ENCODE results near the gene RASA1. TPM values are rescaled to one million over a fixed set of nuclear protein-coding genes. Genes with fewer than 3 reads are reported as not detected.

The RASA1 gene
- total RNA-seq, 1 experiment from 2014 or later = 29.0 TPM

GRCh38 chr5:87393331-87393730, 125.6 kb downstream of the RASA1 start:
- TF ChIP-seq SIN3A (IDR thresholded peaks at IDR 0.05; ENCODE audit: borderline replicate concordance, insufficient read depth, low read depth, low read length) (no peak), REST (IDR thresholded peaks at IDR 0.05; ENCODE audit: insufficient read depth in 1 of 2, low read depth in 2 of 2, low read length in 1 of 2) (no peak), POLR2AphosphoS5 (IDR thresholded peaks at IDR 0.05; ENCODE audit: low read depth, low read length) (no peak), TCF7L2 (IDR thresholded peaks at IDR 0.05; ENCODE audit: low read depth, low read length) (no peak), CTCF (IDR thresholded peaks at IDR 0.05) (no peak)
- ChIA-PET CTCF (interaction anchor here (0.6 kb wide), 1 partner anchor 407 kb away, joined by 3 read pairs; no protein-coding TSS in a partner anchor), POLR2A (no interaction called here)
- Histone ChIP-seq H3K27me3 (ENCODE audit: control insufficient read depth, insufficient read depth, low read length) (no peaks in the 10 kb centered on the region), H3K9me3 (ENCODE audit: control insufficient read depth, insufficient read depth, low read depth, low read length) (no peaks in the 10 kb centered on the region), H3K4me1 (ENCODE audit: control insufficient read depth, insufficient read depth, low read length) (no peaks in the 10 kb centered on the region; the same call in 1 of the 2 replicates), H3K4me3 (ENCODE audit: low read depth in 2 of 2, low read length in 2 of 2) (no peak overlapping the region), H3K36me3 (ENCODE audit: control insufficient read depth, insufficient read depth, low read length) (peaks cover 51% of the 10 kb centered on the region), H3K27ac (ENCODE audit: low read length) (peak overlapping the region; percentile 8; the same call in 1 of the 2 replicates)
- DNase-seq (ENCODE audit: low read depth, low spot score) (peak; percentile 54), ATAC-seq (no peak; the same call in 1 of the 2 replicates)
- no TSS peak for BruUV-seq (replicated peaks)
- in situ Hi-C loops (cut with HindIII; ENCODE audit: low pct_unique_long_range_greater_than_20kb, low sequenced_read_pairs) = no loop called here
- intact Hi-C loops (cut with micrococcal nuclease; ENCODE audit: unreplicated experiment) = no loop called here

GRCh38 chr5:87394411-87395165, 126.9 kb downstream of the RASA1 start:
- Histone ChIP-seq H3K9me3 (ENCODE audit: control insufficient read depth, insufficient read depth, low read depth, low read length) (no peaks in the 10 kb centered on the region), H3K27ac (ENCODE audit: low read length) (no peak overlapping the region), H3K4me1 (ENCODE audit: control insufficient read depth, insufficient read depth, low read length) (no peaks in the 10 kb centered on the region; the same call in 1 of the 2 replicates), H3K36me3 (ENCODE audit: control insufficient read depth, insufficient read depth, low read length) (peaks cover 56% of the 10 kb centered on the region), H3K4me3 (ENCODE audit: low read depth in 2 of 2, low read length in 2 of 2) (no peak overlapping the region), H3K27me3 (ENCODE audit: control insufficient read depth, insufficient read depth, low read length) (no peaks in the 10 kb centered on the region)
- ATAC-seq (no peak), DNase-seq (ENCODE audit: low read depth, low spot score) (no peak)
- ChIA-PET CTCF (no interaction called here), POLR2A (no interaction called here)
- BruUV-seq (replicated peaks) = no TSS peak
- in situ Hi-C loops (cut with HindIII; ENCODE audit: low pct_unique_long_range_greater_than_20kb, low sequenced_read_pairs) (no loop called here), intact Hi-C loops (cut with micrococcal nuclease; ENCODE audit: unreplicated experiment) (no loop called here)
- TF ChIP-seq REST (IDR thresholded peaks at IDR 0.05; ENCODE audit: insufficient read depth in 1 of 2, low read depth in 2 of 2, low read length in 1 of 2) = no peak
